H1 (cell line): Measurements from ENCODE around the gene SMIM20. TPM values are rescaled to one million over a fixed set of nuclear protein-coding genes. Genes with fewer than 3 reads are reported as not detected.

Experiments
- CTCF ChIA-PET: fragments of 300-600 bp; sonication (Branson Sonifier 250); formaldehyde crosslinking; loops from one replicate; lab custom pipeline; 2021; ENCODE audit not compliant: partially characterized antibody; lab: Charles Lee
- POLR2A ChIA-PET: fragments of 300-600 bp; sonication (Branson Sonifier 250); formaldehyde crosslinking; loops from one replicate; lab custom pipeline; 2021; ENCODE audit warnings: inconsistent platforms; ENCODE audit not compliant: partially characterized antibody; lab: Charles Lee
- DNase-seq, 2 experiments: peaks; one replicate each; pipeline versions ENCODE4 v3.0.0 to v3.0.0-alpha.2; 2010 to 2022; ENCODE audit warnings: low spot score in 2 of 2, low read depth in 1 of 2, mixed read lengths in 1 of 2
- FAIRE-seq: peaks from 2 replicates; lab custom pipeline; 2011; peaks lifted over from hg19 to GRCh38; lab: Jason Lieb, UNC
- H2AFZ ChIP-seq: 2 replicates; pipeline ENCODE4 v1.8.1; 2012; ENCODE audit warnings: low read length, inconsistent platforms
- H2AK5ac ChIP-seq: 2 replicates; pipeline ENCODE4 v1.6.1; 2013; ENCODE audit warnings: low read depth, low read length
- H2BK120ac ChIP-seq: replicated peaks from 2 replicates; pipeline ENCODE3; 2013; ENCODE audit warnings: low read depth, low read length, inconsistent platforms
- H2BK12ac ChIP-seq: 2 replicates; pipeline ENCODE4 v1.6.1; 2013; ENCODE audit warnings: low read depth, low read length
- H2BK15ac ChIP-seq: 2 replicates; pipeline ENCODE4 v1.6.1; 2013; ENCODE audit warnings: low read length
- H2BK20ac ChIP-seq: 2 replicates; pipeline ENCODE4 v1.6.1; 2013; ENCODE audit warnings: low read length
- H2BK5ac ChIP-seq: 2 replicates; pipeline ENCODE4 v1.6.1; 2013; ENCODE audit warnings: low read depth, low read length
- H3K14ac ChIP-seq: 2 replicates; pipeline ENCODE4 v1.6.1; 2013; ENCODE audit warnings: inconsistent platforms; ENCODE audit not compliant: insufficient read length
- H3K18ac ChIP-seq: 2 replicates; pipeline ENCODE4 v1.6.1; 2013; ENCODE audit warnings: low read length; ENCODE audit errors: extremely low read depth
- H3K23ac ChIP-seq: 2 replicates; pipeline ENCODE4 v1.6.1; 2013; ENCODE audit warnings: inconsistent platforms; ENCODE audit not compliant: insufficient read length
- H3K23me2 ChIP-seq: 2 replicates; pipeline ENCODE4 v1.6.1; 2013; ENCODE audit warnings: low read depth, low read length
- H3K27ac ChIP-seq: 2 replicates; pipeline ENCODE4 v1.6.1; 2011; ENCODE audit warnings: low read depth, low read length, inconsistent platforms
- H3K27me3 ChIP-seq, 4 experiments: replicated peaks in 1 of 4; 1 replicate in 1 of 4; 2 replicates in 3 of 4; pipeline versions ENCODE4 v1.6.1 to v1.8.1; 2011 to 2013; ENCODE audit warnings: low read length in 3 of 4, mild to moderate bottlenecking in 3 of 4, inconsistent platforms in 2 of 4, mixed read lengths in 2 of 4, moderate library complexity in 1 of 4; ENCODE audit not compliant: control insufficient read depth in 3 of 4, insufficient read depth in 3 of 4; ENCODE audit errors: extremely low read depth in 1 of 4
- H3K36me3 ChIP-seq, 4 experiments: 2 replicates each; pipeline versions ENCODE4 v1.6.1 to v1.8.1; 2011 to 2013; ENCODE audit warnings: mild to moderate bottlenecking in 4 of 4, low read length in 3 of 4, moderate library complexity in 2 of 4, control low read depth in 1 of 4, inconsistent platforms in 1 of 4; ENCODE audit not compliant: insufficient read depth in 4 of 4, control insufficient read depth in 2 of 4
- H3K4ac ChIP-seq: replicated peaks from 2 replicates; pipeline ENCODE3; 2013; ENCODE audit warnings: low read length, low read depth, mixed read lengths, inconsistent platforms; ENCODE audit not compliant: insufficient read length
- H3K4me1 ChIP-seq, 4 experiments: replicated peaks in 1 of 4; 1 replicate in 1 of 4; 2 replicates in 3 of 4; pipeline versions ENCODE4 v1.6.1 to v1.8.1; 2011 to 2013; ENCODE audit warnings: low read length in 3 of 4, inconsistent platforms in 2 of 4, mixed read lengths in 1 of 4; ENCODE audit not compliant: insufficient read depth in 4 of 4, control insufficient read depth in 3 of 4
- H3K4me2 ChIP-seq, 2 experiments: 2 replicates each; pipeline versions ENCODE4 v1.6.1 to v1.8.1; 2011 to 2013; ENCODE audit warnings: low read depth in 2 of 2, low read length in 2 of 2, control low read depth in 1 of 2, inconsistent platforms in 1 of 2, mild to moderate bottlenecking in 1 of 2; ENCODE audit not compliant: insufficient read depth in 1 of 2
- H3K4me3 ChIP-seq, 4 experiments: fragments of 200-600, 300-600 bp in 1 of 4; sonication (generic), shearing (Covaris generic), sonication (Bioruptor Twin) in 1 of 4; 2 replicates each; pipeline versions ENCODE4 v1.5.1 to v1.8.1; 2011 to 2016; ENCODE audit warnings: low read length in 4 of 4, low read depth in 3 of 4, control low read depth in 2 of 4, inconsistent platforms in 2 of 4, mild to moderate bottlenecking in 2 of 4, mixed read lengths in 1 of 4, moderate library complexity in 1 of 4; ENCODE audit not compliant: insufficient read depth in 2 of 4; ENCODE audit errors: extremely low read depth in 1 of 4
- H3K56ac ChIP-seq: replicated peaks from 2 replicates; pipeline ENCODE3; 2013; ENCODE audit warnings: low read depth, mild to moderate bottlenecking, mixed read lengths, low read length, inconsistent platforms; ENCODE audit not compliant: insufficient read length
- H3K79me1 ChIP-seq: 2 replicates; pipeline ENCODE4 v1.6.1; 2013; ENCODE audit warnings: low read depth, low read length, control low read depth
- H3K79me2 ChIP-seq, 2 experiments: 2 replicates each; pipeline versions ENCODE4 v1.6.1 to v1.8.1; 2012 to 2013; ENCODE audit warnings: low read length in 2 of 2, mild to moderate bottlenecking in 2 of 2, inconsistent platforms in 1 of 2; ENCODE audit not compliant: insufficient read depth in 2 of 2, control insufficient read depth in 1 of 2
- H3K9ac ChIP-seq, 4 experiments: replicated peaks in 1 of 4; 1 replicate in 1 of 4; 2 replicates in 3 of 4; pipeline versions ENCODE4 v1.6.1 to v1.8.1; 2011 to 2013; ENCODE audit warnings: low read depth in 3 of 4, low read length in 3 of 4, control low read depth in 2 of 4, mild to moderate bottlenecking in 2 of 4, moderate library complexity in 2 of 4, inconsistent platforms in 1 of 4; ENCODE audit errors: extremely low read depth in 1 of 4
- H3K9me3 ChIP-seq, 2 experiments: 2 replicates each; pipeline versions ENCODE4 v1.6.1 to v1.8.1; 2012 to 2013; ENCODE audit warnings: mild to moderate bottlenecking in 2 of 2, moderate library complexity in 2 of 2, control low read depth in 1 of 2, inconsistent platforms in 1 of 2, low read depth in 1 of 2, low read length in 1 of 2, mixed read lengths in 1 of 2; ENCODE audit not compliant: insufficient read depth in 2 of 2
- H4K20me1 ChIP-seq, 2 experiments: replicated peaks in 1 of 2; 2 replicates each; pipeline versions ENCODE3 to v1.8.1; 2011 to 2013; ENCODE audit warnings: inconsistent platforms in 2 of 2, low read length in 2 of 2, mild to moderate bottlenecking in 1 of 2; ENCODE audit not compliant: insufficient read depth in 2 of 2, control insufficient read depth in 1 of 2
- H4K5ac ChIP-seq: 2 replicates; pipeline ENCODE4 v1.6.1; 2013; ENCODE audit warnings: low read length, low read depth, mixed read lengths, inconsistent platforms; ENCODE audit not compliant: insufficient read length
- H4K8ac ChIP-seq: 2 replicates; pipeline ENCODE4 v1.8.0; 2013; ENCODE audit warnings: mild to moderate bottlenecking, moderate library complexity, low read length, inconsistent platforms; ENCODE audit not compliant: insufficient read depth; ENCODE audit errors: extremely low read depth
- H4K91ac ChIP-seq: replicated peaks from 2 replicates; pipeline ENCODE3; 2013; ENCODE audit warnings: low read length, mixed read lengths, inconsistent platforms; ENCODE audit not compliant: insufficient read length
- BACH1 ChIP-seq: IDR thresholded peaks from 2 replicates; pipeline ENCODE4 v1.6.1; 2012; ENCODE audit warnings: low read length, improper control_type of control experiment
- CBX8 ChIP-seq: fragments of 300-800, 300-1000 bp; sonication (generic); IDR thresholded peaks from 2 replicates; pipeline ENCODE4 v1.7.1; 2016; ENCODE audit warnings: low read depth, low read length, borderline replicate concordance
- EP300 ChIP-seq, 2 experiments: IDR thresholded peaks; 1 replicate in 1 of 2; 2 replicates in 1 of 2; pipeline ENCODE4 v1.6.1; 2011 to 2012; ENCODE audit warnings: low read depth in 2 of 2, low read length in 2 of 2, mild to moderate bottlenecking in 2 of 2, borderline replicate concordance in 1 of 2, inconsistent platforms in 1 of 2, moderate library complexity in 1 of 2
- HDAC6 ChIP-seq: IDR thresholded peaks from one replicate; pipeline ENCODE4 v1.7.1; 2012; ENCODE audit warnings: low read depth, mild to moderate bottlenecking, inconsistent platforms, low read length, moderate library complexity
- KDM4A ChIP-seq: IDR thresholded peaks from one replicate; pipeline ENCODE4 v1.7.1; 2012; ENCODE audit warnings: low read depth, mild to moderate bottlenecking, moderate library complexity, low read length, inconsistent platforms; ENCODE audit not compliant: severe bottlenecking
- POU5F1 ChIP-seq: IDR thresholded peaks from 2 replicates; pipeline ENCODE4 v1.6.1; 2011; ENCODE audit warnings: low read depth, mild to moderate bottlenecking, low read length, moderate library complexity
- RBBP5 ChIP-seq: IDR thresholded peaks from 2 replicates; pipeline ENCODE4 v1.7.1; 2012; ENCODE audit warnings: low read depth, mild to moderate bottlenecking, inconsistent platforms, low read length, moderate library complexity, borderline replicate concordance
- RFX5 ChIP-seq: IDR thresholded peaks from 2 replicates; pipeline ENCODE4 v1.6.1; 2011; ENCODE audit warnings: low read depth, low read length, improper control_type of control experiment, borderline replicate concordance
- TEAD4 ChIP-seq: IDR thresholded peaks from 2 replicates; pipeline ENCODE4 v1.6.1; 2012; ENCODE audit warnings: low read depth, low read length, inconsistent platforms, mixed read lengths
- WGBS, 2 experiments: shearing (Covaris generic) in 1 of 2; methylation state at CpG; one replicate each; pipeline versions ENCODE4 v1.1.6 to v1.1.7; 2013 to 2015; ENCODE audit warnings: low lambda C conversion rate in 2 of 2, mixed read lengths in 2 of 2, inconsistent platforms in 1 of 2, low coverage in 1 of 2, missing lambda C conversion rate in 1 of 2; ENCODE audit not compliant: insufficient replicate concordance in 2 of 2, insufficient coverage in 1 of 2, insufficient read length in 1 of 2; ENCODE audit errors: extremely low coverage in 1 of 2, missing lambda C conversion rate in 1 of 2; 5-methylcytosine and 5-hydroxymethylcytosine counted together
- polyA plus RNA-seq, 7 experiments: library from polyadenylated mRNA; depleted of rRNA in 3 of 7; stranded (reverse) in 5 of 7; unstranded in 2 of 7; fragments of >200 nt in 5 of 7; fragments of 200-250 nt in 2 of 7; gene quantifications; 1 replicate in 5 of 7; 2 replicates in 1 of 7; 4 replicates in 1 of 7; pipeline versions ENCODE4 v1.2.1 to v1.2.3, GENCODE V29; 2011 to 2013; ENCODE audit warnings: missing spikeins in 2 of 7, mixed read lengths in 2 of 7
- total RNA-seq: library from RNA; stranded (reverse); fragmentation: NEBNext Ultra II Directional; extraction: Animal tissue kit (Norgen Biotek cat#: 25700); gene quantifications from 2 replicates; pipeline ENCODE4 v1.2.1, GENCODE V29; 2021

Gene SMIM20
- total and polyA plus RNA-seq, 2 of the 8 experiments (the other 6 are each of a cell fraction or from before 2014, with no cell fraction given) = 21.9 to 36.9 TPM

DNA sequence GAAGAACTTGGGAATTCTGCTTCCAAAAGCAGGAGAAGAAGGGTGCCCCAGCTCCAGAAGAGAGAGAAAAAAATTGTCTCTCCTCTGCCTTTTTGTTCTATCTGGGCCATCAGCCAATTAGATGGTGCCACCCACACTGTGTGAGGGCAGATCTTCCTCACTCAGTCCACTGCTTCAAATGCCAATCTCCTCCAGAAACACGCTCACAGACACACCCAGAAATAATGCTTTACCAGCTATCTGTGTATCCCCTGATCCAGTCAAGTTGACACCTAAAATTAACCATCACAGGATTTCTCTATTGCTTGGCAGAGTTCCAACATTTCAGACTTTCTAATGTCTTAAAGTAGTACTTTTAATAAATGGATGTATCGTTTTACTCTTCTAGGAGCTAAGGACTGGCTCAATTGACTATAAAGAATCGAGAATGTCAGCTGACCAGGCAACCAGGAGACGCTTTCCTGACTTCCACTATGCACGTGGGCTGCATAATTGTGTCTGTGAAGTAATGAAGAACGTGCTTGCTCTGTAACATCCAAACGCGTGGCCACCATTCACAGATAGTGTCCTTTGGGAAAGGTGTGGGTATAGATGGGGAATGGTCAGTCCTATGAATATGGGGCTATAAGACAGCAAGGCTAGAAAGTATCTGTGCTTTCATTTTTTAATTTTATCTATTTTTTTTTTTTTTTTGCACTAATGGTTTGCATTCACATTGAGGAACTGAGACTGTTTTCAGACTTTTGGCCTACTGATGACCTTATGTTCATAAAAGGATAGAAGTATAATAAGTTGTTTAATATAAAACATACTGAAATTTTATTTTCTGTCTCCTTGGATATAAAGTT is 9.9 kb upstream of the SMIM20 start:
- H3K18ac ChIP-seq = no peak overlapping the region
- no peak overlapping the region for H3K14ac ChIP-seq
- ChIA-PET POLR2A (no interaction called here), CTCF (interaction anchor here (1.0 kb wide), 1 partner anchor 463 kb away, joined by 3 read pairs; no protein-coding TSS in a partner anchor)
- FAIRE-seq (no peak), DNase-seq (no peak)
- no peak overlapping the region for H3K27ac ChIP-seq
- no peak overlapping the region for H3K9ac ChIP-seq
- no peak overlapping the region for H3K56ac ChIP-seq
- no peaks in the 10 kb centered on the region for H3K36me3 ChIP-seq
- no peak overlapping the region for H3K4ac ChIP-seq
- no peak overlapping the region for H4K91ac ChIP-seq
- H2BK15ac ChIP-seq = no peak overlapping the region
- peaks cover 0 to 2% (median 0%) of the 10 kb centered on the region in 4 experiments; a peak in 1 of 7 replicates for H3K27me3 ChIP-seq
- no peak overlapping the region for H3K4me3 ChIP-seq
- H3K4me1 ChIP-seq = peaks cover 0 to 3% (median 0%) of the 10 kb centered on the region in 4 experiments; a peak in 1 of 7 replicates
- no peaks in the 10 kb centered on the region for H3K79me1 ChIP-seq
- no peak overlapping the region for H2BK12ac ChIP-seq
- no peak overlapping the region for H2BK5ac ChIP-seq
- no peak overlapping the region for H3K23ac ChIP-seq
- no peak overlapping the region for H2BK120ac ChIP-seq
- H4K20me1 ChIP-seq = no peaks in the 10 kb centered on the region
- no peak overlapping the region for H2AFZ ChIP-seq
- H3K4me2 ChIP-seq = no peak overlapping the region
- no peaks in the 10 kb centered on the region for H3K79me2 ChIP-seq
- H4K5ac ChIP-seq = no peak overlapping the region
- no peak overlapping the region for H4K8ac ChIP-seq
- H2BK20ac ChIP-seq = no peak overlapping the region
- H2AK5ac ChIP-seq = no peak overlapping the region
- peaks cover 2% of the 10 kb centered on the region; the same call in 1 of the 2 replicates for H3K23me2 ChIP-seq
- 0 out of 4 replicates have a peak, but pooled peaks cover 0 to 4% of the 10 kb centered on the region in 2 experiments for H3K9me3 ChIP-seq
- TF ChIP-seq KDM4A (no peak), CBX8 (no peak), HDAC6 (no peak), RBBP5 (no peak), TEAD4 (no peak), EP300 (IDR thresholded peaks at IDR 0.05; ENCODE audit: borderline replicate concordance in 1 of 2, low read depth in 2 of 2, low read length in 2 of 2) (no peak), RFX5 (no peak), BACH1 (no peak), POU5F1 (no peak)
- WGBS, 2 experiments = 83% methylated on average over 8 of the region's 8 CpGs; no CpG with 5 or more reads in 1 of the 2 experiments
